Activated T-cell treated with anti-CD3 and anti-CD28 coated beads, Interleukin-2, amount 50 U/mL, for 4 hours (primary cell): ENCODE measurements around the gene MMP7. TPM values are rescaled to one million over a fixed set of nuclear protein-coding genes. Genes with fewer than 3 reads are reported as not detected.

ENCODE experiments used
- ATAC-seq, 2 donors: fragments of 200-7000 bp; cut with Tn5 transposase; one replicate each; pipeline ENCODE4 v1.10.0; 2021
- DNase-seq: peaks from one replicate; pipeline ENCODE4 v3.0.0-alpha.2; 2020
- H3K27me3 Mint-ChIP-seq: one replicate; pipeline ENCODE4 v1.8.0; 2021; ENCODE audit warnings: low read depth, mixed read lengths
- H3K36me3 Mint-ChIP-seq: one replicate; pipeline ENCODE4 v1.8.0; 2022; ENCODE audit warnings: mixed read lengths; ENCODE audit not compliant: insufficient read depth
- H3K4me1 Mint-ChIP-seq: one replicate; pipeline ENCODE4 v1.8.0; 2021; ENCODE audit warnings: low read depth, mixed read lengths
- H3K4me3 Mint-ChIP-seq: one replicate; pipeline ENCODE4 v1.8.0; 2021; ENCODE audit warnings: mild to moderate bottlenecking, moderate library complexity, mixed read lengths
- H3K9me3 Mint-ChIP-seq: one replicate; pipeline ENCODE4 v1.8.0; 2021; ENCODE audit warnings: mixed read lengths
- total RNA-seq, 3 donors: library from RNA; stranded (reverse); gene quantifications; one replicate each; pipeline ENCODE4 v1.2.1, GENCODE V29; 2021

The MMP7 gene
- total RNA-seq, 3 donors from 2014 or later = 0.19 to 0.53 (median 0.47) TPM

DNA sequence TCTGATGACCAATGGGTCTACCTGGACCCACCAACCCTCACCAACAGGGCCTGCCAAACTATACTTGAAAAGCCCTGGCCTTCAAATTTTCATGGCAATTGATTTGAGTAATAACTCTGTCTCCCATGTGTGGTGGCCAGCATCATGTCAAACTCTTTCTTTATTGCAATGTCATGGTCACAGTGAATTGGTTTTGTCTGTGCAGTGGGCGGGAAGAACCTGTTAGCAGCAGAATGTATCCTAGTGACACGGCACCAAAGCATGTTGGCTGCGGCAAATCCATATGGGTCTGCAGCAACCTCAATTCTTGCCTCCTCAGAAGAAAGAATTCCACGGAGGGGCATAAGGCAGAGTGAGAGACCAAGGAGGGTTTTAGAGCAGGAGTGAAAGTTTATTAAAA lies 58.4 kb downstream of the MMP7 start:
- Mint-ChIP-seq H3K9me3 (no peaks in the 10 kb centered on the region), H3K27me3 (no peaks in the 10 kb centered on the region), H3K4me3 (no peak overlapping the region), H3K36me3 (no peaks in the 10 kb centered on the region), H3K4me1 (peaks cover 79% of the 10 kb centered on the region)
- ATAC-seq = no peak
- DNase-seq = no peak

DNA sequence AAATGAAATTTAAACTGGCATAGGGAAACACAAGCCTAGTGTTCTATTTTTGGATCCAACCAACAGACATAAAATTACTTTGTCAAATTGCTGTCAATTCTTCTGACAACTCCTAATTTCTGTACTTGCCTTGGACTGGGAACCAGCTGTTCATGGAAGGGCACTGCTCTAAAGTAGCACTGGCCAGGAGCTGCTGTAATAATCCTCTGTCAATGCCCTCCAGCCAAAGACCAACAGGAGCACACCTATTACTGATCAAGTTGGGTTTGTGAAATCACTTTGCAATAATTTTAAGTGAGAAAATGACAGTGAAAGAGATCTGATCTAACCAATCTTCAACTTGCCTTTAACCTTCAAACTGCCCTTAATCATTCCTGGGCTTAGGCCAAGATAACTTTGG lies 59.1 kb downstream of the MMP7 start:
- no peak overlapping the region for H3K4me3 Mint-ChIP-seq
- ATAC-seq (no peak), DNase-seq (no peak)
- no peaks in the 10 kb centered on the region for H3K9me3 Mint-ChIP-seq
- H3K27me3 Mint-ChIP-seq = no peaks in the 10 kb centered on the region
- peaks cover 79% of the 10 kb centered on the region for H3K4me1 Mint-ChIP-seq
- H3K36me3 Mint-ChIP-seq = no peaks in the 10 kb centered on the region

Other genes with a start within 250 kb of the MMP7 start
- gene BIRC3, start 213.3 kb downstream of the MMP7 start, total RNA-seq = 100 to 1,000 TPM in 1 of 3 donors, 10 to 100 TPM in 2; 77.2 to 105 (median 92.4) TPM
- 10 to 100 TPM; 25.0 to 31.9 (median 31.7) TPM for gene BIRC2, start 183.5 kb downstream of the MMP7 start, total RNA-seq
- 100 to 1,000 TPM; 177 to 189 (median 187) TPM for gene TMEM123, start 78.0 kb downstream of the MMP7 start, total RNA-seq
- gene MMP20, start 94.6 kb upstream of the MMP7 start, total RNA-seq = not detected
- gene MMP27, start 175.0 kb upstream of the MMP7 start, total RNA-seq = not detected
- gene MMP8, start 194.2 kb upstream of the MMP7 start, total RNA-seq = not detected
- gene MMP10, start 249.9 kb upstream of the MMP7 start, total RNA-seq = under 1 TPM in 1 of 3 donors, not detected in 2; 0.42 TPM